ENCODE results near the gene WDR86.
A peak's percentile ranks its signal among the peaks of the same experiment; 100 is the strongest.

WDR86 gene

DNA sequence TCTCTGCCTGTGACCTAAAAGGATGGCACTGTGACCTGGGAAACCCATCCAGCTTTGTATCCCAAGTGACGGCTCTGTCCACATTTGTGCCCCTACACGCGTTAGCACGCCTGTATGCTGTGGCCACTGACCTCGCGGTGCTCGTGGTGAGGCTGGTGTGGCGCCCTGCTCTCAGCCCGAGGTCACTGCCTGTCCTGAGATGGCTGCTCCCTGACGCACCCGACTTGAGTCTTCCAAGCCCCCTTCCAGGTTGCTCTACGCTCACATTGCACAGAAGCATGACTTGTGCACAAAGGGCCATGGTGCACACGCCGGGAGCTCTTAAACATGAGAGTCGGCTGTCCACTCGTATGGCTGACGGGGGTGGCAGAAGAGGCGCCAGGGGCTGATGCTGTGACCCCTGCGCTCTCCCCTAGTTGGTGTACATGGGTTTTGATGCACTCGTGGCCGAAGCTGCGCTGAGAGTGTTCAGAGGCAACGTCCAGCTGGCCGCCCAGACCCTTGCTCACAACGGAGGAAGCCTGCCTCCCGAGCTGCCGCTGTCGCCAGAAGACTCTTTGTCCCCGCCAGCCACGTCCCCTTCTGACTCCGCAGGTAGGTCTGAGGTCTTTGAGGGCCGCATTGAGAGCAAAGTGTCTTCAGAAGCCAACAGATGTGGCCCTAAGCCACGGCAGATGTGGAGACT is 33.5 kb downstream of the WDR86 start:
- no peak for DNase-seq

DNA sequence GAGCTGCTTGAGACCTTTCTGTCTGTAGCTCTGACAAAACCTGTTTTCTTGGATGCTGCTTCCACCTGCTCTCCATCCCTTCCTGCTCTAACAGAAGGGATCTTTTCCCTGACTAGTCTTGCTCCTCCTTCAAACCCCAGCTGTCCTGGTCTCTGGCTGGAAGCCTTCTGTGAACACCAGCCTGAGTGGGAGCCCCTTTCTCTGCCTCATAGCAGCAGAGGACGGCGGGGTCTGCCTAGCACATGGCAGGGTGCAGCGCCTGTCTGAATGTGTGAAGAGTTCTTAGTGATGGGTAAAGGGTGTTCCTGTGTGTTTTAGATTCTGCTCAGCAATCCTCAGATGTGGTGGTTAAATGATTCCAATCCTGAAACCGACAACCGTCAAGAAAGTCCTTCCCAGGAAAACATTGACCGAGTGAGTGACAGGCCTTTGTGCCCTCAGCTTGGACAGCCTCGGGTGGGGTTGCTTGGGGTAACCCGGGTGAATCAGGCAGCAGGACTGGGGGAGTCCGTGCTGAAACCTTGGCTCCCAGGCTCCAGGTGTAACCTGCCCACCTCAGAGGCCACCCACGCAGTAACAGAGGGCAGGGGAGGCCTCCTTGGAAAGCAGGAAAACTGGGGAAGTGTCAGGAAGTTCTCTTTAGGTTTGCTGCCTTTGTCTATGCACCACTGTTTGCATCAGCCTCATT is 34.2 kb downstream of the WDR86 start:
- DNase-seq = no peak

DNA sequence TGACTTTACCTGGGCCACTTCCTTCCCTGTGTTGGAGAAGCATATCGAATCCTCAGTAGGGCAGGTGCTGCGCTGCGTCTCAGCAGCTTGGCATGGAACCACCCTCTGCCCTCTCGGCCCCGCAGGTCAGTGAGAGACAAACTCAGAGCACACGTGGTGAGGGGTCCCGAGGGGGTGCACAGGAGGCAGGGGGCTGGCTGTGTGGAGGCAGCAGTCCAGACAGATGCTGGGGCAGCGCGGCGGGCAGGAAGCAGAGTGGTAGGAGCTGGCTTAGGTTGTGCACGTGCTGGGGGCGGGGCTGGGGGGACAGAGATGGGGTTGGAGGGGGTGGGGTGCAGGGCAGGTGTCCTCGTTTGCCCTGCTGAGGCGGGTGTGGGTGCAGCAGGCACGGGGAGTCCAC is 35.1 kb downstream of the WDR86 start:
- DNase-seq = no peak

DNA sequence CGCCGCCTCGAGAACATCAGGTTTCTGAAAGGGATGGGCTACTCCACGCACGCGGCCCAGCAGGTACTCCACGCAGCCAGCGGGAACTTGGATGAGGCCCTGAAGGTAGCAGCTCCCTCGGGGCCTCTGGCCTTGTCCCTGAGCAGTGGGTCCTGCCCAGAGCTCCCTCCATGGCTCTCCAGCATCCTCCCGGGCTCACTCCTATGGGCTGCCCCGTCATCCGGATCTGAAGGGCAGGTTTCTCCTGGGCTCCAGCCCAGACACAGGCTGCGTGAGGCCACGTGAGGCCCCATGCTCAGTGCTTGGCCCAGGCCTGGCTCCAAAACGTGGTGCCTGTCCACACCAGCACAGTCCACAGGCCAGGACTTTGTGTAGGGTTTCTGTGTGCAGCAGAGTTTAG is 35.7 kb downstream of the WDR86 start:
- no peak for DNase-seq

DNA sequence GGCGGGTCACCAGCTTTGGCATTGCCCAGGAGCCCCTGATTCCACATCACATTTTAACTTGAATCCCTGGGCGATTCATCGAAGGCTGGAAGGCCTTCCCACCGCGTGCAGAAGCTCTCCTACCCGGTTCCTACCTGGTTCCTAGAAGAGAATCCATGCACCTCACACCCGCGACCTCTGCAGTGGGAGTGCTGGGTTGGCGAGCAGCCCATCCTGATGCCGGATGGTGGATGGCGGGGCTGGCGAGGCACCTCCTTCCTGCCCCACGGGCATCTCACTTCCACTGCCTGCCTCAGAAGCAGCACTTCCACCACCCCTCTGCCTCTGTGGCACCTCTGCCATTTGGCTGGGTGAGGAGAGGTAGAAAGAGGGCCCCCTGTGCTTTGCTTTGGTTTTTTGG is 36.2 kb downstream of the WDR86 start:
- no peak for DNase-seq

DNA sequence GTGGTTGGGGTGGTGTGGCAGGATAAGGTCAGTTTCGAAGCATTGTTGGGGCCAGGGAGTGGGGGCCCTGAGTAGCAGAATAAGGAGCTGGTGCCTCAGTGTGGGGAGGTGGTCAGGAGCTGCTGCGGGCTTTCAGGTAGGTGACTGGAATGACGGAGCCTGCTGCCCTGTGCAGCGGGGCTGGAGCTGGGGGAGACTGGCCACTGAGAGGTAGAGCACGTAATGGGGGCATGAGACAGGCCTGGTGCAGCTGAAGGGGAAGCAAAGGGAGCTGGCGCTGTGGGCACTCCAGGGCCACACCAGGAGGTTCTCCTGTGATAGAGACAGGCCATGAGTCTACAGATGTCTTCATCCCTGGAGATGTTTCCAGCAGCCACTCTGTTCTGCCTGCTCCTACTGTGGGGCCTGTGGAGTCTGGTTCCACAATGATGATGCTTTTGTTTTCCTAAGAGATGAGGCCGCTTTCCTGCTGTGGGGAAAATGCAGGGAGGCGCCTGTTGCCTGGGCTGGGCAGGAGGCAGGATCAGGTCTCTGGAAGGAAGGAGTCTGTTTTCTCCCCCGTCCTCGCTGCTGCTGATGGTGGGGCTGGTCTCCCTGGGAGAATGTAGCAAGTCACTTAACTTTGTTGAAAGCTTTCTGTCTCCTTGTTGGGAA is 37.1 kb downstream of the WDR86 start:
- no peak for DNase-seq

DNA sequence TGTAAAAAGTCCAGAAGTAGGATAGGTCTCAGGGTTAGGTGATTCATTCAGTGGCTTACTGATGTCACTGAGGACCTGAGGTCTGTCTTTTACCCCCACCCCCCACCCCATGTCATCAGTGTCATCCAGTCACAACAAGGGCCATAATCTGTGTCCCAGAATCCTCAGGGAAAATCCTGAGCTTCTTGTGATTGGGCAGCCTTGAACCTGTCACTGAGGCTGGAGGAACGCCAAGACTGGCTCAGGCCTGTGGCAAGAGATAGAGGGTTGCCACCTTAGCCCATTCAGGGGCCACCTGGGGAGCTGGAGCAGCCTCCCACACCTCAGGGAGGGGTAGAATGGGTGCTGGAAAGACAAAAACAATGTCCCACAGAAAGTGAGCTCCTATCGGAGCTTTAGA is 38.6 kb downstream of the WDR86 start:
- DNase-seq = no peak

DNA sequence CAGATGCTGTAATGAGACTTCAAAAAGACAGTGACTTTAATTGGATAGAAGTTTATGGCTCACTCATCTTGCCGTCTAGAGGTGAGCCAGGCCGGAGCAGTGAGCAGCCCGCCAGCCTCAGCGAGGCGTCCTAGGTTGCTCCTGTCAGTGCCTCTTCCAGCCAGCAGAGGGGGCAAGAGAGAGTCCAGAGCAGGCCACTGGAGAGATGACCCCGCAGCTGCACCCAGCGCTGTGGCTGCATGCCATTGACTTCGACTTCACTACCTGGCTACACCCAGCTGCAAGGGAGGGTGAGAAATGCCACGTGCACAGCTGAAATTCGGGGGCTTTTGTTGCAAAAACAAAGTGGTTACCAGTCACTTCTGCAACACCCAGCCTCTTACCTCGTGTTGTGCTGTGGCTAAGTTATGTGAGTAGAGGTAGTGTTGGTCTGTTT is 41.7 kb downstream of the WDR86 start:
- peak; percentile 67 for DNase-seq

DNA sequence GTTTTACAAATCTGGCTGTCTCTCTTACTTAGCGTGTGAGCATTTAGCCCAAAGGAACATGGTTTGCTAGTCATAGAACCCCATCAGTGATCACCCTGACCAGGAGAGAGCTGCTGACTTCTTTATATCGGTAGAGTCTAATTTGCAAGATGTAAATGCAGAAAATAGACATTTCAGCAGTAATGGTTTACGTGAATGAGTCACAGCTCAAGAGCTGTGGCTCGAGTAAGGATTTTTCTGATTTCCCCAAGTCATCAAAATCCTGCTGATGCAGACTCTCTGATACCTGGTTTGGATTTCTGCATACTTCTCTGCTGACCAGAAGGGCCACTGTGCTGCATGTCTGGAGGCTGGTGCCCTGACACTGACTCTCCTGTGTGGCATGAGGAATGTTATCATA is 42.6 kb downstream of the WDR86 start:
- DNase-seq = no peak

DNA sequence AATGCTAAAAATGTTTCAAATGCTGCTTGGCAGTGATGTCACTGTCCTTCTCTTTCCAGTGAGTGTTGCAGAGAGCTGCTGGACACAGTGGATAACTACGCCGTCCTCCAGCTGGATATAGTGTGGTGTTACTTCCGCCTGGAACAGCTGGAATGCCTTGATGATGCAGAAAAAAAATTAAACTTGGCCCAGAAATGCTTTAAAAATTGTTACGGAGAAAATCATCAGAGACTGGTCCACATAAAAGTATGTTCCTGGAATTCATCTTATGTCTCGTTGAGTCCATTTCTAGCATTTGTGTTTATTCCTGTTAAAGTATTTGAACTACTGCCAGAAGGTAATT is 43.0 kb downstream of the WDR86 start:
- no peak for DNase-seq

DNA sequence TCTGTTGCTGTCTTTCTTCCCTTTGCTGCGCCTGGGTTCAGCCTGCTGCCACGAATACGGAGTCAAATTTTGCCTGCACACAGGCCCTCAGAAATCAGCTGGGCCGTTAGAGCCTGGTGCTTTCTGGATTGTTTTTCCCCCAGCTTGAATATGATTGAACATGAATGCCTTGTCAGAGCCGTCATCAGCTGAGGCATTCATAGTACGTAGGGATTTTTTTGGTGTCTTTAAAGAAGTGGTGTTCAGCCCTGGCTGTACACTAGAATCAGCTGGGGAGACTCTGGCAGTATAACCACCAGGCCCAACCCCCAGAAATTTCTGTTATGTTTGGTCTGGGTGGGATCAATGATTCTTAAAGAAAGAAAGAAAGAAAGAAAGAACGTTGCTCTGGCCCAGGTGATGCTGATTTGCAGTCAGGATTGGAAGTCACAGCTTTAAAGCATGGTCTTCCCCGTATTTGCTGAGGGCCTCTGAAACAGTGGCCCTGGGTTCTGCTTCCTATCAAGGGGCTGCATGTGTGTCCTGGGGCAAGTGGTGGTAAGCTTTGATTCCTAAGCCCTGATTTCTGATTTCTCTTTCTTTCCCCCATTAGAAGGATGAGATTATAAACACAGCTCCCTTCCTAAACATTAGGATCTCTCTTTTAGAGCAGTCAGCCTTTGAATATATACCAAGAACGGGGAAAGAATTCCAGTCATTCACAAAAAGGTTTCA is 43.5 kb downstream of the WDR86 start:
- no peak for DNase-seq

DNA sequence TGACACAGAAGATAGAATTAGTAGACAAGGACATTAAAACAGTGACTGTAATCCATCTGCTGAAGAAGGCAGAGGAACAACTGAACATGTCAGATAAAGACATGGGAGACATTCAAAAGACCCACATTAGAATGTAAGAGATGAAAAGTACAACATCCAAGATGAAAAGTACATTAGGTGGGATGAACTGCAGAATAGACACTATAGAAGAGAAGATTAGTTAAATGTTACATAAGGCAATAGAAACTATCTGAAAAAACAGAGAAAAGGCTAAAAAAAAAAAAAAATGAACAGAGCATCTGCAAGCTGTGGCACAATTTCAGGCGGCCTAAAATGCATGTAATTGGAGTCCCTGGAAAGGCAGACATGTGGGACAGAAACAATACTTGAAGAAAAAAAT is 46.7 kb downstream of the WDR86 start:
- DNase-seq = no peak

DNA sequence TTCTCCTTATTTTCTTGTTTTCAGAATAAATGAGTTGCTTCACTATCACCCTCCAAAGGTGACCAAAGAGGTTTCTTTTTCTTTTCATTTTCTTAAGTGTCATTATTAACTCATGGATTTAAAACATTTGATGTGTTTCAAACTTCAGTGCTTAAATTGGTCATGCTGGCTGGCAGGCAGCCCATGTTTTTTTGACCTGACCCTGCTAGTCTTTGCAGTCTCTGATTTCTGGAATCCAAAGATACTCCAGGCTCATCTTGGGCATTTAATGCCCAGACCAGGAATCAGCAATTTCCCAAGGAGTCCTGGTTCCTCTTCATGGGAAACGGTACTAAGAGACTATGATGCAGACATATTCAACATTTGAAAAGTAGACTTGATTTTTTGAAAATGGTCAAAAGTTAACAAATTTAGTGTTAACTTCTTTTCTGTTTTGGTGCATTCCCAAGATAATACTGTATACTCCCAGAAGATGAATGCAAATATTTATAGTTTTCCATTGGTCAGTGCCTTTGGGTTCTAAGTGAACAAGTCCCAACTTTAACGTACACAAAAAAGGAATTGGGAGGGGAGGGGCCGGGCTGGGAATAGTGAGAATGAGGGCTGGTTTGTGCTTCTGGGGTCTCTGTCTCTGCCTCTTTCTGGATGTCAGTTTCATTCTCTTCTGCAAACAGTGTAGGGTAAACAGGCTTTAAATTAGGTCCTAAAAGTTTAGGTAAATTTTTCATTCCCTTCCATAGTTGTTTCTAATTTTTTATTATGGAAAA is 48.5 kb downstream of the WDR86 start:
- DNase-seq = no peak

DNA sequence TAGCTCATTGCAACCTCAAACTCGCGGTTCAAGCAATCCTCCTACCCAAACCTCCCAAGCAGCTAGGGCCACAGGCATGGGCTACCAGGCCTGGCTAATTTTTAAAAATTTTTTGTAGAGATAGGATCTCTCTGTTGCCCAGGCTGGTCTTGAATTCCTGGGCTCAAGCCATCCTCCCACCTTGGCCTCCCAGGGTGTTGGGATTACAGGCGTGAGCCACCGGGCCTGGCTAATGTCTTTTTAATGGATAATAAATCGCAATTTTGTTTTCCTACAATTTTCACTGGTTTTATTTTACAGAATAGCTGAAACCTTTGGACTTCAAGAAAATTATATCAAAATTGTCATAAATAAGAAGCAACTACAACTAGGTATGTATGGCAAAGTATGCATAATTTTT is 57.3 kb downstream of the WDR86 start:
- no peak for DNase-seq

DNA sequence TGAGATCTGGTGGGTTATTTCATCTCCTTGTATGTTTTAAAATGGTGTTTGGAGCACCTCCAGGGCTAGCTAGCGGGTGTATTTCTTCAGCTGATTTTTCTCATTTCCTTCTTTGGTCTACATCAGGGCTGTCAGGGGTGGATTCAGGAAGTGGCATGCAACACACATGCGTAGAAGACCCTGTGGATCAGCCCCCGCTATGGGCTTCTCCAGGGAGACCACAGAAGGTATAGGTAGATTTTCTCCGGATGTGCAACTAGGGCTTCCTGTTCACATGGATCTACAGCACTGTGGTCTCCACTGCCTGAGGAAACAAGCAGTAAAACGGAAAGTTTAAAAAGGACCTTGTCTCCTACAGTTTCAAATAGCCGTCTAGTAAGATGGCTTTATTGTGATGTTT is 57.9 kb downstream of the WDR86 start:
- DNase-seq = no peak

DNA sequence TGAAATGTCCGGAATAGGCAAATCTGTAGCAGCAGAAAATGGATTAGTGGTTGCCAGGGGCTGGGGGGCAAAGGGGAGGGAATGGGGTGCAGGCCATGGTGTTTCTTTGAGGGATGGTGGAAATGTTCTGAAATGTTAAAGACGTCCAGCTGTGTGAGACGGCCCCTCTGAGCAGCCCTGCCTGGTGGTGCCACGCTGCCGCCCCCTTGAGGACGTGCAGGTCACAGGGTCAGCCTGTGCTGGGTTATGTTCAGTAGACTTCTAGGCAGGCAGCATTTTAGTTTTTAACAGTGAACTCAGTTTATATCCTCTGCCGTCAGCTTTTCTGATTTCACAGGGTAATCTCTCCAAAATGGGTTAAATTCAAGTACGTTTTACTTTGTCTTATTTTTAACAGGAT is 58.8 kb downstream of the WDR86 start:
- no peak for DNase-seq

DNA sequence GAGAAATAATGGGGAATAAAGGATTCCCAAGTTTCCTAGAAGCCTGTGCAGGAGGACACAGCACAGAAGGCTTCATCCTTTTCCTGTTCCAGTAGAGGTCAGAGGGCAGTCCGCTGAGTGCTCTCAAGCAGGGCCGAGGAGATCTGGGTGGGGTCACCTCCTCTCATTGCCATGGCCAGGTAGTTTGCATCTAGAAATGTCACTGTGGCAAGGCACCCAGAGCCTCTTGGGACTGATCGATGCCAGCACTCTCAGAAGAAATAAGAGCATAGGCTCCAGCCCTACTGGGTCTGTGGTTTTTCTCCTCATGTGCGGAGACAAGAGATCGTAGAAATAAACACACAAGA is 60.4 kb downstream of the WDR86 start:
- DNase-seq = no peak

DNA sequence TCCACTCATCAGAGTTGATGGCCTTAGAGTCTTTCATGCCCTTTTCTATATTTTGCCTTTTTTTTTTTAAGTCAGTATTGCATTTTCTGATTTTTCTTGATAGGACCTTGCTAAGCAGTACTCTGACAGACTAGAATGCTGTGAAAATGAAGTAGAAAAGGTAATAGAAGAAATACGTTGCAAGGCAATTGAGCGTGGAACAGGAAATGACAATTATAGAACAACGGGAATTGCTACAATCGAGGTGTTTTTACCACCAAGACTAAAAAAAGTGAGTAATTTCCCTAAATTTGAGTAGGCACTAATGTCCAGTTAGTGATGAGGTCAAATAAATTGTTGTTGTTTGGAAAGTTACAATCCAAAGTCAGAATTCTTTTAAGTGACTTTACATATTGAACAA is 60.9 kb downstream of the WDR86 start:
- no peak for DNase-seq

DNA sequence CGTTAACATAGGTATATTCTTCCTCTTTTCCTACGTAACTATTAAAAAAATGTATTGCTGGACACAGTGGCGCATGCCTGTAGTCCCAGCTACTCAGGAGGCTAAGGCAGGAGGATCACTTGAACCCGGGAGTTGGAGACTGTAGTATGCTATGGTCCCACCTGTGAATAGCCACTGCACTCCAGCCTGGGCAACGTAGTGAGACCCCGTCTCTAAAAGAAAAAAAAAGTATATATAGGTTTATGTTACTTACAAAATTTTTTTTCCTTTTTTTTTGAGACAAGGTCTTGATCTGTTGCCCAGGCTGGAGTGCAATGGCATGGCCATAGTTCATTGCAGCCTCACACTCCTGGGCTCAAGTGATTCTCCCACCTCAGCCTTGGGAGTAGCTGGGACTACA is 62.6 kb downstream of the WDR86 start:
- no peak for DNase-seq

DNA sequence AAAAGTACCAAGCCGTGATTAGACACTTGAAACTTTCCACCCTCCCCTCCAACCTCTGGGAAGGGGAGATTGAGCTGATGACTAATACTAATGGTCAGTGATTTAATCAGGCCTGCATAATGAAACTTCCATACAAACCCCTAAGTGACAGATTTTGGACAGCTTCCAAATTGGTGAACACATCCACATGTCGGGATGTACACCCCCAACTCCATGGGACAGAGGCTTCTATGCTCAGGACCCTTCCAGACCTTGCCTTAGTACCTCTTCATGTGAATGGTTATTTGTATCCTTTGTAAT is 63.4 kb downstream of the WDR86 start:
- no peak for DNase-seq

DNA sequence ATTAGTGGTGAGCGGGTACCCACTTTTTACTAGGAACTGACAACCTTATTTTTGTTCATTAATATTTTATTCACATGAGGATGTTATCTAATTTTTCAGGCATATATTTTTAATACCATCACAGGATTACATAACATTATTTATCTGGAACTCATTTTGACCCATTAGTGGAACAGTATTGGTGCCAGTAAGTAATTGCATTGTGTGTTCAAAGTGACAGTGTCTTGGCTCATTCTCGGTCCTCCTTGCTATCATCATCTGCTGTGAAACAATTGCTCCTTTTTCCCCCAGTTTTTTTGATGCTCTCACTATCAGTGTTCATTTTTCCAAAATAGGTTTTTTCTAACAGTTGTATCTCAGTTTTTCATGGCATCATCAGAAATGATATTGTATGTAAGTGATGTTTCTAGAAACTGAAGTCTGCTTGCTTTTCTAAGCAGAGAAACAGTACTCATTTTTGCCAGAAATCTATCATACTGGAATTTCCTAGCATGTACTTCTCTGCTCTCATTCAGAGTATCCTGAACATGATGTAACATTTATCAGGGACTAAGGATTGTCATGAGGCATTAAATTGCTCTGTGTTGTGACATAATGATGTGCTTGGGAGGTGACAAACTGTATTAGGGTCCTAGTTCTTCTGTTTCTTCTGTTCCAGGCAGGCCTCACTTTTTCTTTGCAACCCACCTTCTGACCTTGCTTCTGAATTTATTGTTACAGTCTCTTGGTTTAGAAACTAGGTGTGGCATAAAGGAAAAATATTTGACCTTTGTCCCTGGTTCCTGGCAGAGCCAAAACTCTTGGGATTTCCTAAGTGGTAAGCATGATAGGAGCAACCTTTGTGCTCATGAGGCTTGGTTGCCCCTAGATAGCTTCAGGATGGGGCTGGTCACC is 64.0 kb downstream of the WDR86 start:
- no peak for DNase-seq

DNA sequence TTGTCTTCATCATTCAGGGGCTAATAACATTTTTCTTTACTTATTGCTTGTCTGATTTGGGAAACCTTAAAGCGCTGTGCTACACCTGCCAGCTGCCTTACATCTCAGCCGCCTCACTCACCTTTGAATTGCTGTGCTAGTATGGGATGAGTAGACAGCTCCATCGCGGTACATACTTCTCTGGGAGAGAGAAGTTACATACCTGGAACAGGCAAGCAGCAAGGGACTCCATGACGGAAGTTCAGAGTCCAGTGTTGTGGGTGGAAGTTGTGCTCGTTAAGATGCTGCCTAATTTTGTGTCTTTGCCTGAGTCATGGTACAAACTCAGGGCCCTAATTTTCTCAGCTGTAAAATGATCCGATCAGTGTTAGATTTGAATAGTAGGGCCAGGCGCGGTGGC is 66.3 kb downstream of the WDR86 start:
- DNase-seq = no peak
